ENCODE data around the gene AP4B1.

DNA sequence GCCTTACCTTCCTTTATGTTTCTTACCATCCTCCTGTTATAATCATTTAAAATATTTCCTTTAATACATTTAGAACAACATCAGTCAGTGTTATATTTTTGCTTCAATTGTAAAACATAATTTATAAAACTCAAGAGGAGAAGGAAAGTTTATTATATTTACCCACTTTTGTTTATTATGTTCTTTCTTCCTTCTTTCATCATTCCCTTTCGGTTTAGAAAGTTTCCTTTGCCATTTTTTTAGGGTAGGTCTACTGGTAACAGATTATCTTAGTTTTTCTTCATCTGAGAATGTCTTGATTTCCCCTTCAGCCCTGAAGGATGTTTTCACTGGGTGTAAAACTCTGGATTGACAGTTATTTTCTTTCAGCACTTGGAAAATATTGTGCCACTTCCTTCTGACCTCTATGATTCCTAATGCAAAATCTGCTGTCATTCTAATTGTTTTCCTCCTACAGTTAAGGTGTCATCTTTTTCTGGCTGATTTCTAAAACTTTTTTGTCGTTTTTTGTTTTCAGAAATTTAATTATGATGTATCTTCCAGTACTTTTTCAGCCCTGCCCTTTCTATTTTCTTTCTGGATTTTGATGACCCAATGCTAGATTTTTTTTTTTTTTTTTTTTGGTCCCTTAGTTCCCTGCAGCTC, 58.1 kb downstream of the AP4B1 start:
- TF ChIP-seq, protein P1, sequence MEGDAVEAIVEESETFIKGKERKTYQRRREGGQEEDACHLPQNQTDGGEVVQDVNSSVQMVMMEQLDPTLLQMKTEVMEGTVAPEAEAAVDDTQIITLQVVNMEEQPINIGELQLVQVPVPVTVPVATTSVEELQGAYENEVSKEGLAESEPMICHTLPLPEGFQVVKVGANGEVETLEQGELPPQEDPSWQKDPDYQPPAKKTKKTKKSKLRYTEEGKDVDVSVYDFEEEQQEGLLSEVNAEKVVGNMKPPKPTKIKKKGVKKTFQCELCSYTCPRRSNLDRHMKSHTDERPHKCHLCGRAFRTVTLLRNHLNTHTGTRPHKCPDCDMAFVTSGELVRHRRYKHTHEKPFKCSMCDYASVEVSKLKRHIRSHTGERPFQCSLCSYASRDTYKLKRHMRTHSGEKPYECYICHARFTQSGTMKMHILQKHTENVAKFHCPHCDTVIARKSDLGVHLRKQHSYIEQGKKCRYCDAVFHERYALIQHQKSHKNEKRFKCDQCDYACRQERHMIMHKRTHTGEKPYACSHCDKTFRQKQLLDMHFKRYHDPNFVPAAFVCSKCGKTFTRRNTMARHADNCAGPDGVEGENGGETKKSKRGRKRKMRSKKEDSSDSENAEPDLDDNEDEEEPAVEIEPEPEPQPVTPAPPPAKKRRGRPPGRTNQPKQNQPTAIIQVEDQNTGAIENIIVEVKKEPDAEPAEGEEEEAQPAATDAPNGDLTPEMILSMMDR (IDR thresholded peaks at IDR 0.05; ENCODE audit: low read length), result no peak
- TF ChIP-seq EZH2 (IDR thresholded peaks at IDR 0.05; ENCODE audit: borderline replicate concordance, low read length), result no peak
